ENCODE data around the gene UBE3B. TPM values are rescaled to one million over a fixed set of nuclear protein-coding genes. Genes with fewer than 3 reads are reported as not detected.

UBE3B gene
- total RNA-seq, 1 experiment from 2014 or later = 38.4 TPM

- Histone ChIP-seq H3K36me3 (ENCODE audit: control insufficient read depth, insufficient read depth, low read length) (peaks cover 4% of the 10 kb centered on the region), H3K4me3 (ENCODE audit: low read depth, low read length) (no peak overlapping the region), H3K9me3 (no peaks in the 10 kb centered on the region), H3K27me3 (replicated peaks; ENCODE audit: control insufficient read depth, insufficient read depth, low read length) (no peaks in the 10 kb centered on the region), H3K4me1 (no peaks in the 10 kb centered on the region)
- H3K4me3 Mint-ChIP-seq (ENCODE audit: unreplicated experiment) = no peak overlapping the region
- intact Hi-C loops (cut with micrococcal nuclease; ENCODE audit: unreplicated experiment) = no loop called here
- no peak for TF ChIP-seq CTCF (IDR thresholded peaks at IDR 0.05; ENCODE audit: insufficient read depth in 1 of 2, low read depth in 1 of 2, low read length in 1 of 2, severe bottlenecking in 1 of 2, unreplicated experiment in 1 of 2)
- H3K4me1 Mint-ChIP-seq (ENCODE audit: low read depth, unreplicated experiment) = peaks cover 10% of the 10 kb centered on the region
- no TSS peak for BruUV-seq (replicated peaks)
- no peak overlapping the region for H3K27ac Mint-ChIP-seq (ENCODE audit: unreplicated experiment)
- ChIA-PET CTCF (no interaction called here), POLR2A (no interaction called here)
- peaks cover 72% of the 10 kb centered on the region for H3K36me3 Mint-ChIP-seq (ENCODE audit: insufficient read depth, unreplicated experiment)
- no peak for DNase-seq
- no peaks in the 10 kb centered on the region for H3K27me3 Mint-ChIP-seq (ENCODE audit: insufficient read depth, unreplicated experiment)
- no peaks in the 10 kb centered on the region for H3K9me3 Mint-ChIP-seq (ENCODE audit: unreplicated experiment)
Observed at GRCh38 chr12:109451400-109451799, 26.0 kb upstream of the UBE3B start.

GRCh38 chr12:109452489-109452888 lies 24.9 kb upstream of the UBE3B start:
- Histone ChIP-seq H3K4me1 (no peaks in the 10 kb centered on the region), H3K4me3 (ENCODE audit: low read depth, low read length) (no peak overlapping the region), H3K27me3 (replicated peaks; ENCODE audit: control insufficient read depth, insufficient read depth, low read length) (no peaks in the 10 kb centered on the region), H3K36me3 (ENCODE audit: control insufficient read depth, insufficient read depth, low read length) (peaks cover 4% of the 10 kb centered on the region), H3K9me3 (no peaks in the 10 kb centered on the region)
- Mint-ChIP-seq H3K27me3 (ENCODE audit: insufficient read depth, unreplicated experiment) (no peaks in the 10 kb centered on the region), H3K4me1 (ENCODE audit: low read depth, unreplicated experiment) (peaks cover 10% of the 10 kb centered on the region), H3K27ac (ENCODE audit: unreplicated experiment) (no peak overlapping the region), H3K4me3 (ENCODE audit: unreplicated experiment) (no peak overlapping the region), H3K36me3 (ENCODE audit: insufficient read depth, unreplicated experiment) (peaks cover 75% of the 10 kb centered on the region), H3K9me3 (ENCODE audit: unreplicated experiment) (no peaks in the 10 kb centered on the region)
- ChIA-PET POLR2A (no interaction called here), CTCF (interaction anchor here (0.6 kb wide), 1 partner anchor 25 kb away, joined by 4 read pairs; the partner anchor contains the start of genes KCTD10 and UBE3B)
- intact Hi-C loops (cut with micrococcal nuclease; ENCODE audit: unreplicated experiment) = no loop called here
- DNase-seq = no peak
- no peak for TF ChIP-seq CTCF (IDR thresholded peaks at IDR 0.05; ENCODE audit: insufficient read depth in 1 of 2, low read depth in 1 of 2, low read length in 1 of 2, severe bottlenecking in 1 of 2, unreplicated experiment in 1 of 2)
- no TSS peak for BruUV-seq (replicated peaks)

GRCh38 chr12:109455706-109456105 lies 21.7 kb upstream of the UBE3B start:
- Histone ChIP-seq H3K27me3 (replicated peaks; ENCODE audit: control insufficient read depth, insufficient read depth, low read length) (no peaks in the 10 kb centered on the region), H3K4me1 (peaks cover 9% of the 10 kb centered on the region), H3K9me3 (no peaks in the 10 kb centered on the region), H3K36me3 (ENCODE audit: control insufficient read depth, insufficient read depth, low read length) (peaks cover 4% of the 10 kb centered on the region), H3K4me3 (ENCODE audit: low read depth, low read length) (no peak overlapping the region)
- Mint-ChIP-seq H3K27me3 (ENCODE audit: insufficient read depth, unreplicated experiment) (no peaks in the 10 kb centered on the region), H3K4me3 (ENCODE audit: unreplicated experiment) (no peak overlapping the region), H3K4me1 (ENCODE audit: low read depth, unreplicated experiment) (peaks cover 11% of the 10 kb centered on the region), H3K9me3 (ENCODE audit: unreplicated experiment) (no peaks in the 10 kb centered on the region), H3K36me3 (ENCODE audit: insufficient read depth, unreplicated experiment) (peaks cover 83% of the 10 kb centered on the region), H3K27ac (ENCODE audit: unreplicated experiment) (no peak overlapping the region)
- TF ChIP-seq CTCF (IDR thresholded peaks at IDR 0.05; ENCODE audit: insufficient read depth in 1 of 2, low read depth in 1 of 2, low read length in 1 of 2, severe bottlenecking in 1 of 2, unreplicated experiment in 1 of 2) = no peak
- BruUV-seq (replicated peaks) = no TSS peak
- intact Hi-C loops (cut with micrococcal nuclease; ENCODE audit: unreplicated experiment) = no loop called here
- DNase-seq = no peak
- POLR2A ChIA-PET = no interaction called here
- CTCF ChIA-PET = interaction anchor here (1.6 kb wide), 1 partner anchor 23 kb away, joined by 3 read pairs; no protein-coding TSS in a partner anchor

Data from Caco-2 (cell line).